Measurements from ENCODE around the gene GREB1.

GRCh38 chr2:11682590-11682915, 148.7 kb downstream of the GREB1 start:
- TF ChIP-seq CTCF (IDR thresholded peaks at IDR 0.05) (no peak), POLR2A (IDR thresholded peaks at IDR 0.05) (no peak), EP300 (IDR thresholded peaks at IDR 0.05; ENCODE audit: low read depth) (no peak)
